ENCODE results near the gene DCTPP1.
"Not testable (repeated sequence)": the region's sequence is repeated elsewhere in the genome, so short reads cannot be mapped to it uniquely, and the experiment has no call there.

DCTPP1 gene

GRCh38 chr16:30398661-30399434, 31.0 kb downstream of the DCTPP1 start:
- H3K4me3 ChIP-seq (ENCODE audit: low read depth, low read length) = no peak overlapping the region
- DNase-seq (ENCODE audit: low read depth) = no peak
- TF ChIP-seq CTCF (conservative IDR thresholded peaks at IDR 0.05; ENCODE audit: low read depth, low read length) = no peak

- no peak overlapping the region for H3K4me3 ChIP-seq (ENCODE audit: low read depth, low read length)
- TF ChIP-seq CTCF (conservative IDR thresholded peaks at IDR 0.05; ENCODE audit: low read depth, low read length) = no peak
- no peak for DNase-seq (ENCODE audit: low read depth)
Measured at GRCh38 chr16:30397776-30398660, 31.8 kb downstream of the DCTPP1 start.

GRCh38 chr16:30397056-30397455, 32.8 kb downstream of the DCTPP1 start:
- no peak for TF ChIP-seq CTCF (conservative IDR thresholded peaks at IDR 0.05; ENCODE audit: low read depth, low read length)
- DNase-seq (ENCODE audit: low read depth) = no peak
- H3K4me3 ChIP-seq (ENCODE audit: low read depth, low read length) = no peak overlapping the region

GRCh38 chr16:30396627-30397026, 33.2 kb downstream of the DCTPP1 start:
- not testable (repeated sequence) for DNase-seq (ENCODE audit: low read depth); H3K4me3 ChIP-seq (ENCODE audit: low read depth, low read length)

GRCh38 chr16:30395992-30396585, 33.7 kb downstream of the DCTPP1 start:
- DNase-seq (ENCODE audit: low read depth) = no peak
- no peak for TF ChIP-seq CTCF (conservative IDR thresholded peaks at IDR 0.05; ENCODE audit: low read depth, low read length)
- peak overlapping the region; percentile 78 for H3K4me3 ChIP-seq (ENCODE audit: low read depth, low read length)

- peak within 1 kb of the TSS; percentile 78 for H3K4me3 ChIP-seq (ENCODE audit: low read depth, low read length)
Measured at GRCh38 chr16:30395155-30395991, 34.5 kb downstream of the DCTPP1 start, which contains the start of gene ZNF48. Gene ZNF48, plus strand, starts transcription at chr16:30395420. Its CDS starts 375 bp downstream, at chr16:30395795.

More at GRCh38 chr16:30395155-30395991, 34.5 kb downstream of the DCTPP1 start, which contains the start of gene ZNF48:
- no peak for TF ChIP-seq CTCF (conservative IDR thresholded peaks at IDR 0.05; ENCODE audit: low read depth, low read length)
- peak; percentile 94 for DNase-seq (ENCODE audit: low read depth)
